SK-N-DZ (cell line): ENCODE measurements around the gene HAP1. TPM values are rescaled to one million over a fixed set of nuclear protein-coding genes. Genes with fewer than 3 reads are reported as not detected.
"Not testable (repeated sequence)": the region's sequence is repeated elsewhere in the genome, so short reads cannot be mapped to it uniquely, and the experiment has no call there.

Source experiments
- DNase-seq: peaks from one replicate; pipeline ENCODE4 v3.0.0-alpha.2; 2015; ENCODE audit warnings: low spot score
- polyA plus RNA-seq, 2 experiments: library from polyadenylated mRNA; depleted of rRNA; stranded (reverse); fragments of >200 nt; gene quantifications; 2 replicates each; pipeline ENCODE4 v1.2.3, GENCODE V29; 2014

The HAP1 gene
- polyA plus RNA-seq (2014; cell fraction: cytosol; rRNA removed) = 0.02 and 0.29 TPM in 2 replicates
- 0.22 and 0.57 TPM in 2 replicates for polyA plus RNA-seq (2014; cell fraction: nucleus; rRNA removed)

GRCh38 chr17:41734139-41734948, at the start of gene HAP1:
Gene HAP1, minus strand, starts transcription at chr17:41734643. Its CDS starts 9 bp downstream, at chr17:41734634.
- peak; percentile 52 for DNase-seq

GRCh38 chr17:41782142-41782541, 47.7 kb upstream of the HAP1 start:
- no peak for DNase-seq

GRCh38 chr17:41781404-41782110, 47.1 kb upstream of the HAP1 start:
- peak; percentile 45 for DNase-seq

GRCh38 chr17:41779954-41780353, 45.5 kb upstream of the HAP1 start:
- no peak for DNase-seq

GRCh38 chr17:41777574-41778188, 43.2 kb upstream of the HAP1 start:
- DNase-seq = no peak

- peak; percentile 60 for DNase-seq
Observed at GRCh38 chr17:41777157-41777573, 42.7 kb upstream of the HAP1 start.

GRCh38 chr17:41776262-41776900, 41.9 kb upstream of the HAP1 start:
- not testable (repeated sequence) for DNase-seq

- no peak for DNase-seq
Observed at GRCh38 chr17:41775394-41776226, 41.2 kb upstream of the HAP1 start.

- DNase-seq = no peak
Observed at GRCh38 chr17:41773731-41774193, 39.3 kb upstream of the HAP1 start.

- peak; percentile 43 for DNase-seq
Observed at GRCh38 chr17:41773190-41773588, 38.7 kb upstream of the HAP1 start.

GRCh38 chr17:41772586-41773189, 38.2 kb upstream of the HAP1 start:
- no peak for DNase-seq

GRCh38 chr17:41772218-41772585, 37.8 kb upstream of the HAP1 start:
- no peak for DNase-seq

- no peak for DNase-seq
Observed at GRCh38 chr17:41771389-41772206, 37.2 kb upstream of the HAP1 start.

GRCh38 chr17:41769985-41770384, 35.5 kb upstream of the HAP1 start:
- DNase-seq = no peak

- no peak for DNase-seq
Observed at GRCh38 chr17:41769346-41769862, 35.0 kb upstream of the HAP1 start.

- no peak for DNase-seq
Observed at GRCh38 chr17:41768682-41769288, 34.3 kb upstream of the HAP1 start.

- no peak for DNase-seq
Observed at GRCh38 chr17:41767324-41768042, 33.0 kb upstream of the HAP1 start.

- no peak for DNase-seq
Observed at GRCh38 chr17:41766135-41766534, 31.7 kb upstream of the HAP1 start.
